GM23338 (cell line): ENCODE results near the gene DTL. TPM values are rescaled to one million over a fixed set of nuclear protein-coding genes. Genes with fewer than 3 reads are reported as not detected.

ENCODE experiments used
- ATAC-seq: fragments of 200-7000 bp; cut with Tn5 transposase; 3 replicates; pipeline ENCODE4 v1.9.1; 2020
- DNase-seq: peaks from one replicate; pipeline ENCODE4 v3.0.0-alpha.2; 2015; ENCODE audit warnings: low spot score
- H2AFZ ChIP-seq: fragments of 200-600 bp; sonication (generic); 2 replicates; pipeline ENCODE4 v1.8.0; 2016; ENCODE audit warnings: antibody characterized with exemption, mild to moderate bottlenecking, moderate library complexity
- H3F3A ChIP-seq: fragments of 200-600 bp; sonication (generic); replicated peaks from 2 replicates; pipeline ENCODE4 v1.8.0; 2017; ENCODE audit warnings: antibody characterized with exemption, mixed run types, low read depth
- H3K27ac ChIP-seq: fragments of 200-600 bp; sonication (generic); 2 replicates; pipeline ENCODE4 v1.6.1; 2016; ENCODE audit warnings: low read depth
- H3K27me3 ChIP-seq: fragments of 200-600 bp; sonication (generic); 2 replicates; pipeline ENCODE4 v1.8.0; 2016; ENCODE audit warnings: mild to moderate bottlenecking, mixed run types, moderate library complexity; ENCODE audit not compliant: insufficient read depth
- H3K36me3 ChIP-seq: fragments of 200-600 bp; sonication (generic); 2 replicates; pipeline ENCODE4 v1.8.0; 2016; ENCODE audit warnings: mild to moderate bottlenecking; ENCODE audit not compliant: insufficient read depth
- H3K4me1 ChIP-seq: fragments of 200-600 bp; sonication (generic); 2 replicates; pipeline ENCODE4 v1.8.0; 2016; ENCODE audit warnings: mild to moderate bottlenecking, moderate library complexity; ENCODE audit not compliant: insufficient read depth
- H3K4me2 ChIP-seq: fragments of 200-600 bp; sonication (generic); 2 replicates; pipeline ENCODE4 v1.7.1; 2017; ENCODE audit warnings: mixed run types
- H3K4me3 ChIP-seq: fragments of 200-600 bp; sonication (generic); 2 replicates; pipeline ENCODE4 v1.6.1; 2016; ENCODE audit warnings: mixed run types
- H3K79me2 ChIP-seq: fragments of 200-600 bp; sonication (generic); replicated peaks from 2 replicates; pipeline ENCODE4 v1.8.0; 2017; ENCODE audit warnings: mild to moderate bottlenecking; ENCODE audit not compliant: insufficient read depth
- H3K9me2 ChIP-seq: fragments of 200-600 bp; sonication (generic); 2 replicates; pipeline ENCODE4 v1.8.0; 2017; ENCODE audit not compliant: insufficient read depth
- H4K20me1 ChIP-seq: fragments of 200-600 bp; sonication (generic); replicated peaks from 2 replicates; pipeline ENCODE4 v1.8.0; 2017; ENCODE audit warnings: mild to moderate bottlenecking; ENCODE audit not compliant: insufficient read depth
- H3K27ac Mint-ChIP-seq: 2 replicates; pipeline ENCODE4 v1.8.0; 2020; ENCODE audit warnings: inconsistent platforms, mild to moderate bottlenecking, moderate library complexity, mixed read lengths
- H3K27me3 Mint-ChIP-seq: 3 replicates; pipeline ENCODE4 v1.8.0; 2022; ENCODE audit warnings: low read depth, mild to moderate bottlenecking, moderate library complexity, mixed read lengths, inconsistent platforms; ENCODE audit not compliant: insufficient read depth, poor library complexity
- H3K36me3 Mint-ChIP-seq: 3 replicates; pipeline ENCODE4 v1.8.0; 2021; ENCODE audit warnings: low read depth, mild to moderate bottlenecking, inconsistent platforms, moderate library complexity, mixed read lengths
- H3K4me1 Mint-ChIP-seq: 3 replicates; pipeline ENCODE4 v1.8.0; 2020; ENCODE audit warnings: mild to moderate bottlenecking, inconsistent platforms, mixed read lengths
- H3K4me3 Mint-ChIP-seq: 3 replicates; pipeline ENCODE4 v1.8.0; 2021; ENCODE audit warnings: moderate library complexity, mild to moderate bottlenecking, inconsistent platforms, mixed read lengths
- H3K9me3 Mint-ChIP-seq: 3 replicates; pipeline ENCODE4 v1.8.0; 2020; ENCODE audit warnings: moderate library complexity, mild to moderate bottlenecking, inconsistent platforms, mixed read lengths
- CREB1 ChIP-seq: fragments of 250-450 bp; sonication (Bioruptor Pico); IDR thresholded peaks from 2 replicates; pipeline ENCODE4 v1.5.0; 2020; ENCODE audit warnings: low read depth, mild to moderate bottlenecking, moderate library complexity
- ETS1 ChIP-seq: IDR thresholded peaks from 2 replicates; pipeline ENCODE4 v1.6.1; 2016; ENCODE audit warnings: antibody characterized with exemption
- EZH2 ChIP-seq: fragments of 200-600 bp; sonication (generic); IDR thresholded peaks from one replicate; pipeline ENCODE4 v1.8.0; 2017; ENCODE audit warnings: antibody characterized with exemption, mild to moderate bottlenecking, low read depth; ENCODE audit not compliant: unreplicated experiment
- EZH2phosphoT487 ChIP-seq: fragments of 200-600 bp; sonication (generic); IDR thresholded peaks from one replicate; pipeline ENCODE4 v1.8.1; 2018; ENCODE audit warnings: antibody characterized with exemption; ENCODE audit not compliant: unreplicated experiment
- JUNB ChIP-seq: IDR thresholded peaks from one replicate; pipeline ENCODE4 v1.6.1; 2016; ENCODE audit warnings: antibody characterized with exemption; ENCODE audit not compliant: unreplicated experiment
- NANOG ChIP-seq: IDR thresholded peaks from 2 replicates; pipeline ENCODE4 v1.6.1; 2016; ENCODE audit warnings: antibody characterized with exemption, borderline replicate concordance
- STAT1 ChIP-seq: IDR thresholded peaks from one replicate; pipeline ENCODE4 v1.6.1; 2016; ENCODE audit warnings: antibody characterized with exemption; ENCODE audit not compliant: unreplicated experiment
- ZNF331 ChIP-seq: fragments of 250-450 bp; sonication (Bioruptor Pico); IDR thresholded peaks from 2 replicates; pipeline ENCODE4 v1.5.0; 2020; ENCODE audit warnings: low read depth, mild to moderate bottlenecking, moderate library complexity
- polyA plus RNA-seq: library from polyadenylated mRNA; unstranded; fragments of >200 nt; fragmentation: Nextera tagmentation; extraction: Ambion mirVana; gene quantifications from 2 replicates; pipeline ENCODE4 v1.2.1, GENCODE V29; 2016
- total RNA-seq: library from RNA; depleted of rRNA; stranded (reverse); fragments of >200 nt; shearing (Covaris generic); gene quantifications from 2 replicates; pipeline ENCODE4 v1.2.3, GENCODE V29; 2014
- TF ChIP-seq, protein P1 (sequence below), 2 experiments: fragments of 200-600 bp in 1 of 2; sonication (generic) in 1 of 2; conservative IDR thresholded peaks; 2 replicates each; pipeline versions ENCODE4 v1.5.1 to v1.6.1; 2016 to 2017; ENCODE audit warnings: antibody characterized with exemption in 2 of 2, low read depth in 2 of 2, mild to moderate bottlenecking in 2 of 2, moderate library complexity in 1 of 2
- TF ChIP-seq, protein P2 (sequence below): IDR thresholded peaks from one replicate; pipeline ENCODE4 v1.6.1; 2018; ENCODE audit warnings: antibody characterized with exemption; ENCODE audit not compliant: unreplicated experiment

The DTL gene
- total and polyA plus RNA-seq, 2 experiments from 2014 or later: 26.5 to 58.8 TPM

GRCh38 chr1:212012034-212012740 lies 23.4 kb upstream of the DTL start:
- DNase-seq: peak; percentile 82
- no peaks in the 10 kb centered on the region for H3K27me3 Mint-ChIP-seq
- H3K9me2 ChIP-seq: no peaks in the 10 kb centered on the region
- H3K27ac ChIP-seq: no peak overlapping the region
- no peak overlapping the region for H2AFZ ChIP-seq
- H4K20me1 ChIP-seq: no peaks in the 10 kb centered on the region
- H3K4me3 ChIP-seq: no peak overlapping the region
- peak; percentile 98 for ATAC-seq
- peaks cover 8% of the 10 kb centered on the region; the same call in 1 of the 3 replicates for H3K9me3 Mint-ChIP-seq
- no peaks in the 10 kb centered on the region for H3K4me1 ChIP-seq
- H3K79me2 ChIP-seq: no peaks in the 10 kb centered on the region
- TF ChIP-seq JUNB: no peak
- TF ChIP-seq EZH2phosphoT487: no peak
- TF ChIP-seq, protein P1, sequence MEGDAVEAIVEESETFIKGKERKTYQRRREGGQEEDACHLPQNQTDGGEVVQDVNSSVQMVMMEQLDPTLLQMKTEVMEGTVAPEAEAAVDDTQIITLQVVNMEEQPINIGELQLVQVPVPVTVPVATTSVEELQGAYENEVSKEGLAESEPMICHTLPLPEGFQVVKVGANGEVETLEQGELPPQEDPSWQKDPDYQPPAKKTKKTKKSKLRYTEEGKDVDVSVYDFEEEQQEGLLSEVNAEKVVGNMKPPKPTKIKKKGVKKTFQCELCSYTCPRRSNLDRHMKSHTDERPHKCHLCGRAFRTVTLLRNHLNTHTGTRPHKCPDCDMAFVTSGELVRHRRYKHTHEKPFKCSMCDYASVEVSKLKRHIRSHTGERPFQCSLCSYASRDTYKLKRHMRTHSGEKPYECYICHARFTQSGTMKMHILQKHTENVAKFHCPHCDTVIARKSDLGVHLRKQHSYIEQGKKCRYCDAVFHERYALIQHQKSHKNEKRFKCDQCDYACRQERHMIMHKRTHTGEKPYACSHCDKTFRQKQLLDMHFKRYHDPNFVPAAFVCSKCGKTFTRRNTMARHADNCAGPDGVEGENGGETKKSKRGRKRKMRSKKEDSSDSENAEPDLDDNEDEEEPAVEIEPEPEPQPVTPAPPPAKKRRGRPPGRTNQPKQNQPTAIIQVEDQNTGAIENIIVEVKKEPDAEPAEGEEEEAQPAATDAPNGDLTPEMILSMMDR (conservative IDR thresholded peaks at IDR 0.05; ENCODE audit: low read depth in 2 of 2): peak; percentile 96 to 98
- H3K27me3 ChIP-seq: no peaks in the 10 kb centered on the region
- H3F3A ChIP-seq: no peaks in the 10 kb centered on the region
- H3K36me3 Mint-ChIP-seq: peaks cover 39% of the 10 kb centered on the region; the same call in 2 of the 3 replicates
- no peak overlapping the region for H3K27ac Mint-ChIP-seq
- H3K4me3 Mint-ChIP-seq: no peak overlapping the region
- no peaks in the 10 kb centered on the region; the same call in 1 of the 2 replicates for H3K36me3 ChIP-seq
- H3K4me1 Mint-ChIP-seq: no peaks in the 10 kb centered on the region
- no peak overlapping the region for H3K4me2 ChIP-seq

GRCh38 chr1:212013672-212014071 lies 21.9 kb upstream of the DTL start:
- Mint-ChIP-seq H3K9me3 (peaks cover 8% of the 10 kb centered on the region; the same call in 1 of the 3 replicates), H3K4me1 (no peaks in the 10 kb centered on the region)
- H3K36me3 ChIP-seq: no peaks in the 10 kb centered on the region; the same call in 1 of the 2 replicates
- TF ChIP-seq JUNB (no peak), ETS1 (no peak), ZNF331 (CRISPR knock-in tag) (no peak), EZH2 (no peak), NANOG (no peak), CREB1 (CRISPR knock-in tag) (no peak), STAT1 (no peak)
- TF ChIP-seq, protein P2, sequence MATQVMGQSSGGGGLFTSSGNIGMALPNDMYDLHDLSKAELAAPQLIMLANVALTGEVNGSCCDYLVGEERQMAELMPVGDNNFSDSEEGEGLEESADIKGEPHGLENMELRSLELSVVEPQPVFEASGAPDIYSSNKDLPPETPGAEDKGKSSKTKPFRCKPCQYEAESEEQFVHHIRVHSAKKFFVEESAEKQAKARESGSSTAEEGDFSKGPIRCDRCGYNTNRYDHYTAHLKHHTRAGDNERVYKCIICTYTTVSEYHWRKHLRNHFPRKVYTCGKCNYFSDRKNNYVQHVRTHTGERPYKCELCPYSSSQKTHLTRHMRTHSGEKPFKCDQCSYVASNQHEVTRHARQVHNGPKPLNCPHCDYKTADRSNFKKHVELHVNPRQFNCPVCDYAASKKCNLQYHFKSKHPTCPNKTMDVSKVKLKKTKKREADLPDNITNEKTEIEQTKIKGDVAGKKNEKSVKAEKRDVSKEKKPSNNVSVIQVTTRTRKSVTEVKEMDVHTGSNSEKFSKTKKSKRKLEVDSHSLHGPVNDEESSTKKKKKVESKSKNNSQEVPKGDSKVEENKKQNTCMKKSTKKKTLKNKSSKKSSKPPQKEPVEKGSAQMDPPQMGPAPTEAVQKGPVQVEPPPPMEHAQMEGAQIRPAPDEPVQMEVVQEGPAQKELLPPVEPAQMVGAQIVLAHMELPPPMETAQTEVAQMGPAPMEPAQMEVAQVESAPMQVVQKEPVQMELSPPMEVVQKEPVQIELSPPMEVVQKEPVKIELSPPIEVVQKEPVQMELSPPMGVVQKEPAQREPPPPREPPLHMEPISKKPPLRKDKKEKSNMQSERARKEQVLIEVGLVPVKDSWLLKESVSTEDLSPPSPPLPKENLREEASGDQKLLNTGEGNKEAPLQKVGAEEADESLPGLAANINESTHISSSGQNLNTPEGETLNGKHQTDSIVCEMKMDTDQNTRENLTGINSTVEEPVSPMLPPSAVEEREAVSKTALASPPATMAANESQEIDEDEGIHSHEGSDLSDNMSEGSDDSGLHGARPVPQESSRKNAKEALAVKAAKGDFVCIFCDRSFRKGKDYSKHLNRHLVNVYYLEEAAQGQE: no peak

More at GRCh38 chr1:212013672-212014071, 21.9 kb upstream of the DTL start:
- ATAC-seq (no peak), DNase-seq (no peak)
- Mint-ChIP-seq H3K27ac (no peak overlapping the region), H3K27me3 (no peaks in the 10 kb centered on the region), H3K36me3 (peaks cover 34% of the 10 kb centered on the region; the same call in 2 of the 3 replicates), H3K4me3 (no peak overlapping the region)
- no peak overlapping the region for H3K4me3 ChIP-seq
- H3K27ac ChIP-seq: no peak overlapping the region
- H2AFZ ChIP-seq: no peak overlapping the region
- no peaks in the 10 kb centered on the region for H3K27me3 ChIP-seq
- no peaks in the 10 kb centered on the region for H3K79me2 ChIP-seq
- no peaks in the 10 kb centered on the region for H3F3A ChIP-seq
- no peaks in the 10 kb centered on the region for H3K9me2 ChIP-seq
- H3K4me2 ChIP-seq: no peak overlapping the region
- H3K4me1 ChIP-seq: no peaks in the 10 kb centered on the region
- no peaks in the 10 kb centered on the region for H4K20me1 ChIP-seq
